Measurements from ENCODE around the gene C8G.

Gene C8G

GRCh38 chr9:136943291-136944211, 1.5 kb upstream of the C8G start:
- ChIA-PET POLR2A (interaction anchor here (0.8 to 1.0 kb wide), 2 partner anchors 48 to 96 kb away, joined by 3 to 4 read pairs; partner anchors contain the start of gene PAXX), CTCF (no interaction called here)
- DNase-seq (ENCODE audit: extremely low spot score): peak; percentile 48
- TF ChIP-seq NFRKB (IDR thresholded peaks at IDR 0.05): no peak

DNA sequence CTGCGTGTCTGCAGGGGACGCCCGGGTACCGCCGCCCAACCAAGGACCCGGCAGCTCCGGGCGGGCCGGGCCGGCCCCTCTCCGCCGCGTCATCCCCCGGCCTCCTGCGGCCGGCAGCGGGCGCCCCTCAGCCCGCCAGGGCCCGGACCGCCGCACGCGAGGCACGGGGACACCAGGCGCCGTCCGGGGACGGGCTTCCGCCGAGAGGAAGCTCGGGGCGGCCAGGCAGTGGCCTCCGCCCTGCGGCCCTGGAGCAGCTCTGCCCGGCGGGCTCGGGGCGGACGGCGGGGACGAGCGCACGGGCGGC, 878 bp upstream of the C8G start:
- ChIA-PET POLR2A (interaction anchor here (0.8 to 1.0 kb wide), 2 partner anchors 48 to 96 kb away, joined by 3 to 4 read pairs; partner anchors contain the start of gene PAXX), CTCF (no interaction called here)
- TF ChIP-seq ZNF384 (IDR thresholded peaks at IDR 0.05) (no peak), LEF1 (IDR thresholded peaks at IDR 0.05; ENCODE audit: borderline replicate concordance) (no peak), HDGF (IDR thresholded peaks at IDR 0.05; ENCODE audit: borderline replicate concordance) (no peak), FOXM1 (IDR thresholded peaks at IDR 0.05; ENCODE audit: borderline replicate concordance) (no peak)
- peak; percentile 62 for DNase-seq (ENCODE audit: extremely low spot score)

DNA sequence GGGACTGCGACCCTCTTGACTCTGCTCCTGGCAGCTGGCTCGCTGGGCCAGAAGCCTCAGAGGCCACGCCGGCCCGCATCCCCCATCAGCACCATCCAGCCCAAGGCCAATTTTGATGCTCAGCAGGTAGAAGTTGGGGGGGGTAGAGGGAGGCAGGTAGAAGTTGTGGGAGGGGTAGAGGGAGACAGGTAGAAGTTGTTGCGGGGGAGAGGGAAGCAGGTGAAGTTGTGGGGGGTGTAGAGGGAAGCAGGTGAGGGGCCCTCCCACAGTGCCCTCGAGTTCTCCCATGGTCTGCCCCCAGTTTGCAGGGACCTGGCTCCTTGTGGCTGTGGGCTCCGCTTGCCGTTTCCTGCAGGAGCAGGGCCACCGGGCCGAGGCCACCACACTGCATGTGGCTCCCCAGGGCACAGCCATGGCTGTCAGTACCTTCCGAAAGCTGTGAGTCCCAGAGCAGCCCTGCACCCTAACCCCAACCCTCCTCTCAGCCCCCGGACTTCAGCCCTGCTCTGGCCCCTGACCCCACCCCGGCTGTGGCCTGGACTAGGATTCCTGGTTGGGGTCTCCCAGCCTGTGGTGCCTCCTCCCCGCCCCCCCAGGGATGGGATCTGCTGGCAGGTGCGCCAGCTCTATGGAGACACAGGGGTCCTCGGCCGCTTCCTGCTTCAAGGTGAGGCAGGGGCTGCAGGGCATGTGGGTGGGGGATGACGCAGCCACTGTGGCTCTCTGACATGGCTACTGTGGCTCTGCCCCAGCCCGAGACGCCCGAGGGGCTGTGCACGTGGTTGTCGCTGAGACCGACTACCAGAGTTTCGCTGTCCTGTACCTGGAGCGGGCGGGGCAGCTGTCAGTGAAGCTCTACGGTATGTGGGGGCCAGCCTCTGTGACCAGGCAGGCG, 537 bp downstream of the C8G start:
- no peak for TF ChIP-seq BHLHE40 (IDR thresholded peaks at IDR 0.05; ENCODE audit: borderline replicate concordance)
- no peak for TF ChIP-seq PKNOX1 (IDR thresholded peaks at IDR 0.05)
- no peak for TF ChIP-seq ARNT (IDR thresholded peaks at IDR 0.05)
- no peak for TF ChIP-seq LEF1 (IDR thresholded peaks at IDR 0.05; ENCODE audit: borderline replicate concordance)
- TF ChIP-seq FOXA1 (IDR thresholded peaks at IDR 0.05): no peak
- TF ChIP-seq FOXK2 (IDR thresholded peaks at IDR 0.05): no peak
- no peak for TF ChIP-seq ELF4 (IDR thresholded peaks at IDR 0.05)
- no peak for TF ChIP-seq SUZ12 (IDR thresholded peaks at IDR 0.05)
- TF ChIP-seq L3MBTL2 (conservative IDR thresholded peaks at IDR 0.05): no peak
- no peak for TF ChIP-seq NFRKB (IDR thresholded peaks at IDR 0.05)
- no peak for TF ChIP-seq FOXM1 (IDR thresholded peaks at IDR 0.05; ENCODE audit: borderline replicate concordance)
- no peak for TF ChIP-seq CTBP1 (IDR thresholded peaks at IDR 0.05; ENCODE audit: borderline replicate concordance)
- no peak for TF ChIP-seq ZNF384 (IDR thresholded peaks at IDR 0.05)
- no peak for TF ChIP-seq HDGF (IDR thresholded peaks at IDR 0.05; ENCODE audit: borderline replicate concordance)
- no peak for TF ChIP-seq SP1 (IDR thresholded peaks at IDR 0.05)
- TF ChIP-seq TARDBP (IDR thresholded peaks at IDR 0.05): no peak
- ChIA-PET CTCF (interaction anchor here (0.6 to 1.4 kb wide), 2 partner anchors 89 to 141 kb away, joined by 3 read pairs; partner anchors contain the start of gene MAN1B1), POLR2A (no interaction called here)
- DNase-seq (ENCODE audit: extremely low spot score): no peak

DNA sequence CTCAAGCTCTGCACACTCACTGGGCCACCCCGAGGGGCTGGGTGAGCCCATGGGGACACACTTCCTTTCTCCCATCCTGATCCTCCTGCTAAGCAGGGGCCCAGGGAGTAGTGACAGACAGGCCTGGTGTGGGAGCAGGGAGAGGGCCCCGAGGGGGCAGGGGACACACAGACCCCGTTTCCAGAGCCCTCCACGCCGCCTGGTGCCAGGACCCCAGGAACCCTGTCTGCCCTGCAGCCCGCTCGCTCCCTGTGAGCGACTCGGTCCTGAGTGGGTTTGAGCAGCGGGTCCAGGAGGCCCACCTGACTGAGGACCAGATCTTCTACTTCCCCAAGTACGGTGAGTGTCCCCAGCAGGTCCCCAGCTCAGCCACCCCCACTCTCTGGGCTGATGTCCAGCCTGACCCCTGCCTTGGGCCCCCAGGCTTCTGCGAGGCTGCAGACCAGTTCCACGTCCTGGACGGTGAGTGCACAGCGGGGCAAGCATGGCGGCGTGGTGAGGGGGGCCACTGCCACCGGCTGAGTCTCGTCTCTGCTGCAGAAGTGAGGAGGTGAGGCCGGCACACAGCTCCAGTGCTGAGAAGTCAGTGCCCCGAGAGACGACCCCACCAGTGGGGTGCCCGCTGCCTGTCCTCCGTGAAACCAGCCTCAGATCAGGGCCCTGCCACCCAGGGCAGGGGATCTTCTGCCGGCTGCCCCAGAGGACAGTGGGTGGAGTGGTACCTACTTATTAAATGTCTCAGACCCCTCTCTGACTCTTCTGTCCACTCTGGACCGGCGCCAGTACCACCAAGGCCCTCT, 1.4 kb downstream of the C8G start:
- DNase-seq (ENCODE audit: extremely low spot score): no peak
- CTCF ChIA-PET: interaction anchor here (0.6 to 2.5 kb wide), 3 partner anchors 88 to 140 kb away, joined by 3 to 45 read pairs (median 3); partner anchors contain the start of gene MAN1B1
- POLR2A ChIA-PET: no interaction called here
- TF ChIP-seq SP1 (IDR thresholded peaks at IDR 0.05) (no peak), BHLHE40 (IDR thresholded peaks at IDR 0.05; ENCODE audit: borderline replicate concordance) (no peak), ELF4 (IDR thresholded peaks at IDR 0.05) (no peak), L3MBTL2 (conservative IDR thresholded peaks at IDR 0.05) (no peak), FOXA1 (IDR thresholded peaks at IDR 0.05) (no peak)

- POLR2A ChIA-PET: interaction anchor here (0.7 to 3.8 kb wide), 5 partner anchors 8 to 89 kb away, joined by 3 to 14 read pairs (median 4); partner anchors contain the start of gene PAXX
Measured at GRCh38 chr9:136947028-136947891, 2.2 kb downstream of the C8G start.

More at GRCh38 chr9:136947028-136947891, 2.2 kb downstream of the C8G start:
- DNase-seq (ENCODE audit: extremely low spot score): no peak
- TF ChIP-seq ZNF384 (IDR thresholded peaks at IDR 0.05) (no peak), FOXK2 (IDR thresholded peaks at IDR 0.05) (no peak), ARNT (IDR thresholded peaks at IDR 0.05) (no peak), LEF1 (IDR thresholded peaks at IDR 0.05; ENCODE audit: borderline replicate concordance) (no peak), FOXM1 (IDR thresholded peaks at IDR 0.05; ENCODE audit: borderline replicate concordance) (no peak), HDGF (IDR thresholded peaks at IDR 0.05; ENCODE audit: borderline replicate concordance) (no peak), SUZ12 (IDR thresholded peaks at IDR 0.05) (no peak), L3MBTL2 (conservative IDR thresholded peaks at IDR 0.05) (no peak), SP1 (IDR thresholded peaks at IDR 0.05) (no peak), TARDBP (IDR thresholded peaks at IDR 0.05) (no peak), CTBP1 (IDR thresholded peaks at IDR 0.05; ENCODE audit: borderline replicate concordance) (no peak), PKNOX1 (IDR thresholded peaks at IDR 0.05) (no peak), BHLHE40 (IDR thresholded peaks at IDR 0.05; ENCODE audit: borderline replicate concordance) (no peak), ELF4 (IDR thresholded peaks at IDR 0.05) (no peak), NFRKB (IDR thresholded peaks at IDR 0.05) (no peak), FOXA1 (IDR thresholded peaks at IDR 0.05) (no peak)
- CTCF ChIA-PET: interaction anchor here (1.0 to 2.5 kb wide), 13 partner anchors 8 to 190 kb away, joined by 3 to 45 read pairs (median 5); partner anchors contain the start of genes ABCA2, CLIC3 and LCN8

All from HEK293T (cell line).